Panc1 (cell line): ENCODE results near the gene BRD4. TPM values are rescaled to one million over a fixed set of nuclear protein-coding genes. Genes with fewer than 3 reads are reported as not detected.

Experiments used
- ATAC-seq: fragments of 200-7000 bp; cut with Tn5 transposase; 2 replicates; pipeline ENCODE4 v1.9.1; 2020; ENCODE audit warnings: mild to moderate bottlenecking, moderate library complexity
- BruUV-seq: library from RNA; stranded (reverse); fragments of 400-500 nt; replicated peaks from 2 replicates; lab custom pipeline; 2021; lab: Mats Ljungman, UMichigan
- CTCF ChIA-PET: fragments of 300-600 bp; sonication (Branson Sonifier 250); formaldehyde crosslinking; loops from one replicate; lab custom pipeline; 2022; ENCODE audit warnings: antibody characterized with exemption; lab: Charles Lee
- POLR2A ChIA-PET: fragments of 300-600 bp; sonication (Branson Sonifier 250); formaldehyde crosslinking; loops from one replicate; lab custom pipeline; 2022; ENCODE audit warnings: antibody characterized with exemption; lab: Charles Lee
- DNase-seq: peaks from one replicate; pipeline ENCODE4 v3.0.0-alpha.2; 2010; ENCODE audit warnings: low read depth, low spot score
- H3K27ac ChIP-seq: 2 replicates; pipeline ENCODE4 v1.5.1; 2011; ENCODE audit warnings: mild to moderate bottlenecking, low read length, inconsistent platforms
- H3K27me3 ChIP-seq: fragments of 200-500 bp; sonication (Bioruptor generic); 2 replicates; pipeline ENCODE4 v1.6.0; 2014; ENCODE audit warnings: low read length, inconsistent platforms; ENCODE audit not compliant: control insufficient read depth, insufficient read depth
- H3K36me3 ChIP-seq: fragments of 200-500 bp; sonication (Bioruptor generic); 2 replicates; pipeline ENCODE4 v1.5.1; 2014; ENCODE audit warnings: inconsistent platforms, mild to moderate bottlenecking, low read length, moderate library complexity; ENCODE audit not compliant: control insufficient read depth, insufficient read depth
- H3K4me1 ChIP-seq: 2 replicates; pipeline ENCODE4 v1.5.1; 2011; ENCODE audit warnings: inconsistent platforms, mild to moderate bottlenecking, low read length, moderate library complexity; ENCODE audit not compliant: control insufficient read depth, insufficient read depth
- H3K4me3 ChIP-seq, 2 experiments: 2 replicates each; pipeline ENCODE4 v1.5.1; 2011 to 2012; ENCODE audit warnings: low read depth in 2 of 2, low read length in 2 of 2, mild to moderate bottlenecking in 2 of 2, inconsistent platforms in 1 of 2, moderate library complexity in 1 of 2
- H3K9me3 ChIP-seq: fragments of 200-500 bp; sonication (Bioruptor generic); 2 replicates; pipeline ENCODE4 v1.5.1; 2014; ENCODE audit warnings: low read depth, mild to moderate bottlenecking, inconsistent platforms, low read length, moderate library complexity; ENCODE audit not compliant: control insufficient read depth, insufficient read depth
- POLR2AphosphoS5 ChIP-seq: IDR thresholded peaks from 2 replicates; pipeline ENCODE4 v1.6.1; 2012; ENCODE audit warnings: mild to moderate bottlenecking, low read depth, low read length, moderate library complexity
- SIN3A ChIP-seq: IDR thresholded peaks from 2 replicates; pipeline ENCODE4 v1.6.1; 2012; ENCODE audit warnings: low read depth, mild to moderate bottlenecking, low read length, moderate library complexity, borderline replicate concordance; ENCODE audit not compliant: insufficient read depth
- TCF7L2 ChIP-seq: IDR thresholded peaks from 2 replicates; pipeline ENCODE4 v1.6.1; 2011; ENCODE audit warnings: mild to moderate bottlenecking, low read depth, low read length, inconsistent platforms
- in situ Hi-C: cut with HindIII; loops from 2 replicates; pipeline ENCODE4 v1.10.0; 2016; ENCODE audit warnings: low sequenced_read_pairs, low pct_unique_long_range_greater_than_20kb
- intact Hi-C: fragments of 100-400 bp; cut with micrococcal nuclease; formaldehyde crosslinking; loops from one replicate; pipeline ENCODE4 v1.10.0; 2022; ENCODE audit not compliant: unreplicated experiment
- total RNA-seq: library from RNA; stranded (reverse); gene quantifications from one replicate; pipeline ENCODE4 v1.2.1, GENCODE V29; 2021; ENCODE audit not compliant: unreplicated experiment
- TF ChIP-seq, protein P1 (sequence below): fragments of 450-650 bp; IDR thresholded peaks from 2 replicates; pipeline ENCODE4 v1.5.1; 2017; ENCODE audit warnings: mild to moderate bottlenecking
- TF ChIP-seq, protein P2 (sequence below), 2 experiments: IDR thresholded peaks; 2 replicates each; pipeline ENCODE4 v1.6.1; 2011 to 2012; ENCODE audit warnings: low read depth in 2 of 2, control low read depth in 1 of 2, low read length in 1 of 2, mild to moderate bottlenecking in 1 of 2, moderate library complexity in 1 of 2; ENCODE audit not compliant: insufficient read depth in 1 of 2

BRD4 gene
- total RNA-seq, 1 experiment from 2014 or later: 102 TPM

DNA sequence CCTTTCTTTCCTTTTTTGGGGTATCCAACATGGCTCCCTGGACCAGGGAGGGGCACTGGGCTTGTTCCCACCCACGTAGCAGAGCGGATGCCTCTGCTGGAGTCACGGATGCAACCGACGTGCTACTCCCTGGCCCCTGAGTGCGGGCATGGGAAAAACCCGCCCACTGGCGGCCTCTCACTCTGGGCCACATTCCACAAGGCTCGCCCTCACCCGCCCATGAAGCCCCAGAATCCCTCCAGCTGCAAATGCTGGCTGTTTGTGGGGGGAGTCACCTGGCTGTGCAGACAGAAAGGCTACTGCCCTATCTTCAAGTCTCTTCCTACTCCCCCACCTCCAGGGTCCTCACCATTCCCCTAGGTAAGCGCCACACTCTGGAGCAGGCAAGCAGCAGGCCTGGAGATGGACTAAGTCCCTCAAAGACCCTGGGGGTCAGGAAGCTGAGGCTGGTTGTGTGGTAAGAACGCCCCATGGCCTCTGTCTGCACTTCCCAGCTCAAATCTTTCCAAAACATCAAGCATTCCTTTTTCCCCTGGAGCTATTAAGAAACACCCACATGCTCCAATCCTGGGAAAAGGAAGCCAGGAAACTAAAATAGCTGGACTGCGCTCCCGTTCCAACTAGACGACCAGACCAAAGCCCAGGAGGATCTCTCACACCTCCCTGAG is 82.2 kb downstream of the BRD4 start:
- no peak for TF ChIP-seq POLR2AphosphoS5
- TF ChIP-seq SIN3A: no peak
- no peak for TF ChIP-seq TCF7L2
- TF ChIP-seq, protein P1, sequence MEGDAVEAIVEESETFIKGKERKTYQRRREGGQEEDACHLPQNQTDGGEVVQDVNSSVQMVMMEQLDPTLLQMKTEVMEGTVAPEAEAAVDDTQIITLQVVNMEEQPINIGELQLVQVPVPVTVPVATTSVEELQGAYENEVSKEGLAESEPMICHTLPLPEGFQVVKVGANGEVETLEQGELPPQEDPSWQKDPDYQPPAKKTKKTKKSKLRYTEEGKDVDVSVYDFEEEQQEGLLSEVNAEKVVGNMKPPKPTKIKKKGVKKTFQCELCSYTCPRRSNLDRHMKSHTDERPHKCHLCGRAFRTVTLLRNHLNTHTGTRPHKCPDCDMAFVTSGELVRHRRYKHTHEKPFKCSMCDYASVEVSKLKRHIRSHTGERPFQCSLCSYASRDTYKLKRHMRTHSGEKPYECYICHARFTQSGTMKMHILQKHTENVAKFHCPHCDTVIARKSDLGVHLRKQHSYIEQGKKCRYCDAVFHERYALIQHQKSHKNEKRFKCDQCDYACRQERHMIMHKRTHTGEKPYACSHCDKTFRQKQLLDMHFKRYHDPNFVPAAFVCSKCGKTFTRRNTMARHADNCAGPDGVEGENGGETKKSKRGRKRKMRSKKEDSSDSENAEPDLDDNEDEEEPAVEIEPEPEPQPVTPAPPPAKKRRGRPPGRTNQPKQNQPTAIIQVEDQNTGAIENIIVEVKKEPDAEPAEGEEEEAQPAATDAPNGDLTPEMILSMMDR: no peak
- TF ChIP-seq, protein P2, sequence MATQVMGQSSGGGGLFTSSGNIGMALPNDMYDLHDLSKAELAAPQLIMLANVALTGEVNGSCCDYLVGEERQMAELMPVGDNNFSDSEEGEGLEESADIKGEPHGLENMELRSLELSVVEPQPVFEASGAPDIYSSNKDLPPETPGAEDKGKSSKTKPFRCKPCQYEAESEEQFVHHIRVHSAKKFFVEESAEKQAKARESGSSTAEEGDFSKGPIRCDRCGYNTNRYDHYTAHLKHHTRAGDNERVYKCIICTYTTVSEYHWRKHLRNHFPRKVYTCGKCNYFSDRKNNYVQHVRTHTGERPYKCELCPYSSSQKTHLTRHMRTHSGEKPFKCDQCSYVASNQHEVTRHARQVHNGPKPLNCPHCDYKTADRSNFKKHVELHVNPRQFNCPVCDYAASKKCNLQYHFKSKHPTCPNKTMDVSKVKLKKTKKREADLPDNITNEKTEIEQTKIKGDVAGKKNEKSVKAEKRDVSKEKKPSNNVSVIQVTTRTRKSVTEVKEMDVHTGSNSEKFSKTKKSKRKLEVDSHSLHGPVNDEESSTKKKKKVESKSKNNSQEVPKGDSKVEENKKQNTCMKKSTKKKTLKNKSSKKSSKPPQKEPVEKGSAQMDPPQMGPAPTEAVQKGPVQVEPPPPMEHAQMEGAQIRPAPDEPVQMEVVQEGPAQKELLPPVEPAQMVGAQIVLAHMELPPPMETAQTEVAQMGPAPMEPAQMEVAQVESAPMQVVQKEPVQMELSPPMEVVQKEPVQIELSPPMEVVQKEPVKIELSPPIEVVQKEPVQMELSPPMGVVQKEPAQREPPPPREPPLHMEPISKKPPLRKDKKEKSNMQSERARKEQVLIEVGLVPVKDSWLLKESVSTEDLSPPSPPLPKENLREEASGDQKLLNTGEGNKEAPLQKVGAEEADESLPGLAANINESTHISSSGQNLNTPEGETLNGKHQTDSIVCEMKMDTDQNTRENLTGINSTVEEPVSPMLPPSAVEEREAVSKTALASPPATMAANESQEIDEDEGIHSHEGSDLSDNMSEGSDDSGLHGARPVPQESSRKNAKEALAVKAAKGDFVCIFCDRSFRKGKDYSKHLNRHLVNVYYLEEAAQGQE (IDR thresholded peaks at IDR 0.05; ENCODE audit: insufficient read depth in 1 of 2, low read depth in 2 of 2, low read length in 1 of 2): no peak
- no TSS peak for BruUV-seq
- Histone ChIP-seq H3K4me1 (no peaks in the 10 kb centered on the region; the same call in none of the 2 replicates), H3K9me3 (no peaks in the 10 kb centered on the region), H3K27me3 (no peaks in the 10 kb centered on the region), H3K36me3 (peaks cover 5% of the 10 kb centered on the region; the same call in 1 of the 2 replicates), H3K27ac (no peak overlapping the region), H3K4me3 (no peak overlapping the region)
- DNase-seq (no peak), ATAC-seq (no peak)
- in situ Hi-C loops (no loop called here), intact Hi-C loops (no loop called here)
- POLR2A ChIA-PET: no interaction called here
- CTCF ChIA-PET: no interaction called here

DNA sequence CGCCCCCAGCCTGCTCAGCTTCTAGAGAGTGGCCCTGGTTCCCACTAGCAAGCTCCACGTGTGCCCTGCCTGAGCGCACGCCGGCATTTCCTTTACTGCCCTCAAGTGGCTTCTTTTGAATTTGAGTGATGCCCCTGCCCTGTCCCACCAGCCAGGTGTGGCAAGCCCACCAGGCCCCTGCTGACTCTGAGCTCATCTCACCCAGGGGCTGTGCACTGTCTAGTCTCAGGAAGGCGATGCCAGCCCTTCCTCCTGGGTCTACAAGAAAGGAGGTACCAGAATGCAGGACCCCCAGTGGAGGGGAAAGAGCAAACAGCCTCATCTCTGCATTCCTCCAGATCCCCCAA is 82.8 kb downstream of the BRD4 start:
- in situ Hi-C loops: no loop called here
- BruUV-seq: TSS peak; percentile 35
- ATAC-seq (0 out of 2 replicates have a peak, but pooled peaks have one; percentile 10), DNase-seq (no peak)
- Histone ChIP-seq H3K4me1 (no peaks in the 10 kb centered on the region; the same call in none of the 2 replicates), H3K4me3 (no peak overlapping the region), H3K36me3 (peaks cover 5% of the 10 kb centered on the region; the same call in 1 of the 2 replicates), H3K9me3 (no peaks in the 10 kb centered on the region), H3K27me3 (no peaks in the 10 kb centered on the region), H3K27ac (no peak overlapping the region)
- ChIA-PET CTCF (no interaction called here), POLR2A (no interaction called here)
- intact Hi-C loops: no loop called here
- TF ChIP-seq POLR2AphosphoS5: no peak
- TF ChIP-seq, protein P1: no peak
- TF ChIP-seq, protein P2 (IDR thresholded peaks at IDR 0.05; ENCODE audit: insufficient read depth in 1 of 2, low read depth in 2 of 2, low read length in 1 of 2): no peak
- TF ChIP-seq SIN3A: no peak
- no peak for TF ChIP-seq TCF7L2
